NOMO-1 treated with DMSO at 0.1 percent for 48 hours (cell line): ENCODE data around the gene TMEM138.
A peak's percentile ranks its signal among the peaks of the same experiment; 100 is the strongest.

Experiments
- DNase-seq: peaks from one replicate; lab custom pipeline; 2025; ENCODE audit not compliant: unreplicated experiment; lab: John Stamatoyannopoulos, UW

Gene TMEM138

GRCh38 chr11:61341706-61342105, 20.5 kb upstream of the TMEM138 start:
- DNase-seq = no peak

GRCh38 chr11:61342207-61342803, 19.9 kb upstream of the TMEM138 start:
- no peak for DNase-seq

- DNase-seq = no peak
Measured at GRCh38 chr11:61343792-61344745, 18.1 kb upstream of the TMEM138 start.

DNA sequence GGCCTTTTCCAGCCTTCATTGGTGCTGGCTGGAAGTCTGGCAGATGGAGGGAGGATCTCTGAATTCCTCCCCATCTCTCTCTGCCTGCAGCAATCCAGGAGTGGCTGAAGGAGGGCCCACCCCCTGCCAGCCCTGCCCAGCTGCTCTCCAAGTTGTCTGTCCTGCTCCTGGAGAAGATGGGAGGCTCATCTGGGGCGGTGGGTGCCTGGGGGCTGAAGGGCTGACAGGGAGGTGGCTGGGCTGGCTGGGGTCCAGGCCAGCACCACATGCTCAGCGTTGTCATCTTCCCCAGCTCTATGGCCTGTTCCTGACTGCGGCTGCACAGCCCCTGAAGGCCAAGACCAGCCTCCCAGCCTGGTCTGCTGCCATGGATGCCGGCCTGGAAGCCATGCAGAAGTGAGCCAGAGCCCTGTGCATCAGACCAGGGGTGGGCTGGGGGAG, 17.0 kb upstream of the TMEM138 start:
- no peak for DNase-seq

DNA sequence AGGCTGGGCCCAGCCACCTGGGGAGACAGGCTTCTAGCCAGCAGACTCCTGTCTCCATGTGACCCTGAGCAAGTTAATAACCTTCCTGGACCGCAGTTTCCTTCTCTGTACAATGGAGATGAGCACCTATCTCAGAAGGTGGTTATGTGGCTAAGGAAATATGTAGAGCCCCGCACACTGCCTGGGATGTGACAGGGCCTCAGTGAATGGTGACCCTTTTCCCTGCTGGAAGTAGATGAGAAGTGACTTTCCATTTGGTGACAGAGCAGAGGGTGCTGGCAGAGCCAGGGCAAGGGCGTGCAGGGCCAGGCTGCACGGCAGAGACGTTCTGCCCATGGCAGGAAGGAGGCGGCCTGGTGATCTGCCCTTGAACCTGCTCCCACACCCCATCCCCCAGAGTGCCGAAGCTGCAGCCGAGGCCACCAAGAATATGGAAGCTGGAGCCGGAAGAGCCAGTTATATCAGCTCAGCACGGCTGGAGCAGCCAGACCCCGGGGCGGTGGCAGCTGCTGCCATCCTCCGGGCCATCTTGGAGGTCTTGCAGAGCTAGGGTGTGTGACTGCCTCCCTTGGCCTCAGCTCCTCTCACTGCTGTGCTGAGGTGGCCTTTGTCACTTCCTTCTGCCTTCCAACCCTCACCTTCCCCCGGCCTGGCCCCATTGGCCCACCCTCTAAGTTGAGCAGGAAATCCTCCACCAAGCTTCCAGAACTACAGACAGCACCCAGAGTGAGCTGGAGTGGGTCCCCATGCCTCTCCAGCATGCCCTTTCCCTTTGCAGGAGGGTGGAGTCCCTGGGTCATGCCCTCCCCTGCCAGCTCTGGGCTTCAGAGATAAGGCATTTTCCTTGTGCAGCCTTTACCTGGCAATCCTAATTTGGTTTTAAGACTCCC, 16.0 kb upstream of the TMEM138 start:
- DNase-seq = no peak

DNA sequence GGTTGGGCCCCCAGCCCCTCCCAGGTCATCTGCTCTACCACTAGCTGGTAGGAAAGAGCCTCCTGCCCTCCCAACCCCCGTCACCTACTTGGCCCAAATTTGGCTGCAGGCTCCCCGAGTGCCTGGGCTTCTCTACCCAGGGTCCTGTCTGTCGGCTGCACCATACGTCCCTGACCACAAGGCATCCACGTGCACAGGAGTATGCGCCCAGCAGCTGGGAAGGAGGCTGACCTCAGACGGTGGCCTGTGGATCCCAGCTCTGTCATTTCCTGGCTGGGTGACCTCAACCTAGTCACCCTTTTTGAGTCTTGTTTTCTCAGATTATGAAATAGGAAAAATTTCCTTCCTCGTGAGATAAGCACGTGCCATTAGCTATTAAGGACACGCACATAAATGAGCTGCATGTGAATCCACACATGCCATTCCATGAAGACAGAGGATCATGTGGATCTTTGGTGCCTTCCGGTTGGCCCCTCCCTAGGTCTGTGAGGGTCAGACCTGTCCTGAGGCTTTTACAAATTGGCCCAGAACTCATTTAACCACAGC, 14.2 kb upstream of the TMEM138 start:
- no peak for DNase-seq

DNA sequence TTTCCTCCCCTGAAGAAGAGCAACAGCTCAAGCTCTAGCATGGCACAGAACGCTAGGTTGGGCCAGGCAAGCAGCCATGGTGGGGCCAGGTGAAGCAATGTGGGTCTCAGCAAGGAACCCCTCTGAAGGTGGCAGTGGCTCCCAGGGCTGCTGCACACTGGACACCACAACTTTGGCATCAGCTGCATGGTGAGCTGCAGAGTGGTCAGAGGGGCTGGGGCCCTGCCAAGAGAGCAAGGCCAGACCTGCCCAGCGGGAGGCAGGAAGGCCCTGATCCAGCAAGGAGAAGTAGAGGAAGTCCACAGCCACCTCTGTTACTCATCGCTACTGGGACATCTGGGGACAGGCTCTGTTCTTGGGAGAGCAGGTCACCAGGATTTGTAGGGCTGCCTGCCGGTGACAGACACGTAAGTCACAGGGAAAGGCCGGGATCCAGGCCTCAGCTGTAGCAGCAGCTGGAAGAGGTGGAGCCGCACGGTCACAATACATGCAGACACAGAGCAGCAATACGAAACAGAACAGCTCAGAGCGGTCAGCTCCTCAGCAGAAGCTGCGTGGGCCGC, 12.9 kb upstream of the TMEM138 start:
- no peak for DNase-seq

GRCh38 chr11:61349916-61350315, 12.3 kb upstream of the TMEM138 start:
- no peak for DNase-seq

DNA sequence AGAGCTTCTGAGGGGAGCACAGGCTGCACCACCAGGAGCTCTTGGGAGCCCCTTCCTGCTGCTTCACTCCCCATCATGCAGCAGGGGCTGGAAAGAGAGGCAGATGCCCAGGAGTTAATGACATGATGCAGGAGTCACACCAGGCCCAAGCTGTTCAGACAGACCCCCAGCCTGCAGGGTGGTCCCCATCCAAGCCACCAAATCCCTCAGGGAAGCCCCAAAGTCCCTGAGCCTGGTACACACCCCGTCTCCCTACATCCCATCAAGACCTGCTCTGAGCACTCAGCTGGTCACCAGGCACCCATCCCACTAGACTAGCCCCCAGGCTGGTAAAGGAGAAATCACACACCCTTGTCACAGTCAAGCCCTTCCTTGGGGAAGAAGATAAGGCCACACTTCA, 11.8 kb upstream of the TMEM138 start:
- no peak for DNase-seq

GRCh38 chr11:61350803-61351202, 11.4 kb upstream of the TMEM138 start:
- no peak for DNase-seq

DNA sequence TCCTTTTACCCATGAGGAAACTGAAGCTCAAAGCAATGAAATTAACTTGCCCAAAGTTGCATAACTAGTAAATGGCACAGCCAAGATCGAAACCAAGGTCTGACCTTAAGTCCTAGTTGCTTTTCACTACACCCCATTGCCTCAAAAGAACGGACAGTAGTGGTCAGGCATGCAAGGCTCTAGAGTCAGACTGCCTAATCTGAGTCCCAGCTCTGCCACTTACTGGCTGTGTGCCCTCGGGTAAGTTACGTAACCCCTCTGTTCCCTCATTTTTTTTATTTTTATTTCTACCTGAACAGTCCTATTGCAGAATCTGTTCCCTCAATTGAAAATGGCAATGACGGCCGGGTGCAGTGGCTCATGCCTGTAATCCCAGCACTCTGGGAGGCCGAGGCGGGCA, 10.1 kb upstream of the TMEM138 start:
- no peak for DNase-seq

GRCh38 chr11:61353131-61354067, 8.8 kb upstream of the TMEM138 start:
- DNase-seq = no peak

- DNase-seq = no peak
Measured at GRCh38 chr11:61354208-61354607, 8.0 kb upstream of the TMEM138 start.

GRCh38 chr11:61356706-61357105, 5.5 kb upstream of the TMEM138 start:
- DNase-seq = no peak

GRCh38 chr11:61357233-61357893, 4.8 kb upstream of the TMEM138 start:
- peak; percentile 90 for DNase-seq

GRCh38 chr11:61357894-61358239, 4.3 kb upstream of the TMEM138 start:
- no peak for DNase-seq

DNA sequence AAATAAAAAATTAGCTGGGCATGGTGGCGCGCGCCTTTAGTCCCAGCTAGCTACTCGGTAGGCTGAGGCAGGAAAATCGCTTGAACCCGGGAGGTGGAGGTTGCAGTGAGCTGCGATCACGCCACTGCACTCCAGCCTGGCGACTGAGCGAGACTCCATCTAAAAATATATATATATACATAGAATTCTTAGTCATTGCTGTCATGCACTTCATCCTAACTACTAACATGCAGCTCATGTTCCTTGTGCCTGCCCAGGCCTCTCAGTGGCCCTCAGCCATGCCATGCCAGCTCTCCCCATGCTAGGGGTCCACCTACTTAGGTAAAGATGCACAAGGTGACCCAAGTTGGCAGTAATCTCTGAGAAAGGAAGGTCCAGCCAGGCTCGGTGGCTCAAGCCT, 3.6 kb upstream of the TMEM138 start:
- no peak for DNase-seq

- DNase-seq = peak; percentile 30
Measured at GRCh38 chr11:61359516-61359915, 2.7 kb upstream of the TMEM138 start.

DNA sequence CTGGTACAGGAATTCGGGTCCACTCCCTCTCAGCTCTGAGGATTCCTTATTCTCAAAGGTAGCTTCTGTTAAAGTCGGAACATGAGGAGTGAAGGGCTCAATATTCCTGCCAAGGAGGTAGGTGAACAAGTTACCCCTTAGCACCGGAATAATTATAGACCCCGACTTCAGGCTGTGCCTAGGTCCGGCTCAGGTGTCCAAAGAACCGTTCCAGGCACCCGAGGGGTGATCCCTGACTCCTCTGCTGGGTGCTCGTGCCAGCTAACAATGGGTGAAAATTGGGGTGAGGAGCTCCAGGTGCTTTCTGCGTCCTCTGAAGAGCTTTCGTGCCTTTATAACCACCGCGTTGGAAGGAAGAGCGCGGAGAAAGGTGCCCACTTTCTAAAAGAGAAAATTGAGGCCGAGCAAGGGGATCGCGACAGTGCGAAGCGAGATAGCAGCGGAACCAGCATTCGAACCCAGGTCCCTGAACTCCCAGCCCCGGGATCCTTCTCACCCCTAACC, 885 bp upstream of the TMEM138 start:
- no peak for DNase-seq
